Kidney (tissue), 14 donors: Measurements from ENCODE around the gene LYZL1. TPM values are rescaled to one million over a fixed set of nuclear protein-coding genes. Genes with fewer than 3 reads are reported as not detected.

Experiments used
- DNase-seq, 5 donors: peaks; one replicate each; pipeline ENCODE4 v3.0.0-alpha.2; 2013 to 2020
- FAIRE-seq: peaks from 2 replicates; lab custom pipeline; 2012; peaks lifted over from hg19 to GRCh38; lab: Jason Lieb, UNC
- H3K27ac ChIP-seq, 2 donors: one replicate each; pipeline ENCODE4 v1.7.0; 2013; ENCODE audit warnings: low read depth in 2 of 2, low read length in 2 of 2, inconsistent platforms in 1 of 2
- H3K27me3 ChIP-seq: one replicate; pipeline ENCODE4 v1.7.1; 2013; ENCODE audit warnings: low read length, inconsistent platforms; ENCODE audit not compliant: control insufficient read depth, insufficient read depth
- H3K36me3 ChIP-seq, 3 donors: one replicate each; pipeline versions ENCODE4 v1.7.0 to v1.7.1; 2013; ENCODE audit warnings: low read length in 3 of 3, control low read depth in 1 of 3, inconsistent platforms in 1 of 3; ENCODE audit not compliant: insufficient read depth in 3 of 3, control insufficient read depth in 2 of 3
- H3K4me1 ChIP-seq, 3 donors: one replicate each; pipeline versions ENCODE4 v1.7.0 to v1.7.1; 2013; ENCODE audit warnings: low read length in 3 of 3, inconsistent platforms in 1 of 3, low read depth in 1 of 3; ENCODE audit not compliant: control insufficient read depth in 2 of 3, insufficient read depth in 2 of 3
- H3K4me3 ChIP-seq, 3 donors: one replicate each; pipeline versions ENCODE4 v1.7.0 to v1.8.1; 2013; ENCODE audit warnings: low read length in 3 of 3, control low read depth in 1 of 3, inconsistent platforms in 1 of 3
- H3K9ac ChIP-seq, 3 donors: one replicate each; pipeline versions ENCODE4 v1.7.0 to v1.7.1; 2013; ENCODE audit warnings: low read length in 3 of 3, control low read depth in 1 of 3, inconsistent platforms in 1 of 3
- H3K9me3 ChIP-seq, 3 donors: one replicate each; pipeline versions ENCODE4 v1.7.0 to v1.7.1; 2013; ENCODE audit warnings: low read length in 3 of 3, control low read depth in 1 of 3, inconsistent platforms in 1 of 3; ENCODE audit not compliant: control insufficient read depth in 2 of 3, insufficient read depth in 1 of 3
- intact Hi-C: fragments of 100-400 bp; cut with DNase I; formaldehyde crosslinking; loops from one replicate; pipeline ENCODE4 v1.11.1; 2022
- polyA plus RNA-seq: library from polyadenylated mRNA; stranded (reverse); fragments of 350-450 nt; fragmentation: Illumina TruSeq; extraction: RNeasy Lipid Tissue Mini Kit (QIAGEN cat#74804); gene quantifications from one replicate; pipeline ENCODE4 v1.2.3, GENCODE V29; 2014; ENCODE audit warnings: low read depth, low replicate concordance; ENCODE audit not compliant: insufficient read depth
- total RNA-seq: library from RNA; stranded (reverse); fragmentation: NEBNext Ultra II Directional; extraction: Animal tissue kit (Norgen Biotek cat#: 25700); gene quantifications from one replicate; pipeline ENCODE4 v1.2.1, GENCODE V29; 2021
- TF ChIP-seq, protein P1 (sequence below): IDR thresholded peaks from 3 replicates; pipeline ENCODE4 v1.5.1; 2012; ENCODE audit warnings: mild to moderate bottlenecking, moderate library complexity, borderline replicate concordance; ENCODE audit not compliant: insufficient read depth; ENCODE audit errors: extremely low read depth
- donor health status: control.
- donor health status: control.
- donor health status: control.
- donor health status: control.
- donor health status: control.
- donor health status: DM: yes; HTN: yes; CAD: no.
- donor health status: Normal renal cell carcinoma (clear cell type).

The LYZL1 gene
- total and polyA plus RNA-seq, 2 donors from 2014 or later = not detected

GRCh38 chr10:29343607-29344038, 54.8 kb downstream of the LYZL1 start:
- intact Hi-C loops = no loop called here
- H3K9me3 ChIP-seq = no peaks in the 10 kb centered on the region
- H3K27me3 ChIP-seq = no peaks in the 10 kb centered on the region
- no peak for FAIRE-seq
- H3K4me3 ChIP-seq = no peak overlapping the region
- peaks cover 0 to 3% (median 0%) of the 10 kb centered on the region in 3 donors for H3K4me1 ChIP-seq
- DNase-seq = no peak
- TF ChIP-seq, protein P1, sequence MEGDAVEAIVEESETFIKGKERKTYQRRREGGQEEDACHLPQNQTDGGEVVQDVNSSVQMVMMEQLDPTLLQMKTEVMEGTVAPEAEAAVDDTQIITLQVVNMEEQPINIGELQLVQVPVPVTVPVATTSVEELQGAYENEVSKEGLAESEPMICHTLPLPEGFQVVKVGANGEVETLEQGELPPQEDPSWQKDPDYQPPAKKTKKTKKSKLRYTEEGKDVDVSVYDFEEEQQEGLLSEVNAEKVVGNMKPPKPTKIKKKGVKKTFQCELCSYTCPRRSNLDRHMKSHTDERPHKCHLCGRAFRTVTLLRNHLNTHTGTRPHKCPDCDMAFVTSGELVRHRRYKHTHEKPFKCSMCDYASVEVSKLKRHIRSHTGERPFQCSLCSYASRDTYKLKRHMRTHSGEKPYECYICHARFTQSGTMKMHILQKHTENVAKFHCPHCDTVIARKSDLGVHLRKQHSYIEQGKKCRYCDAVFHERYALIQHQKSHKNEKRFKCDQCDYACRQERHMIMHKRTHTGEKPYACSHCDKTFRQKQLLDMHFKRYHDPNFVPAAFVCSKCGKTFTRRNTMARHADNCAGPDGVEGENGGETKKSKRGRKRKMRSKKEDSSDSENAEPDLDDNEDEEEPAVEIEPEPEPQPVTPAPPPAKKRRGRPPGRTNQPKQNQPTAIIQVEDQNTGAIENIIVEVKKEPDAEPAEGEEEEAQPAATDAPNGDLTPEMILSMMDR = no peak
- no peak overlapping the region for H3K27ac ChIP-seq
- H3K36me3 ChIP-seq = no peaks in the 10 kb centered on the region
- H3K9ac ChIP-seq = no peak overlapping the region

GRCh38 chr10:29344073-29344820, 55.4 kb downstream of the LYZL1 start:
- H3K9ac ChIP-seq = no peak overlapping the region
- H3K9me3 ChIP-seq = no peaks in the 10 kb centered on the region
- no peak overlapping the region for H3K4me3 ChIP-seq
- FAIRE-seq = no peak
- DNase-seq = peak in 1 of 5 donors; percentile 32
- no peaks in the 10 kb centered on the region for H3K36me3 ChIP-seq
- peaks cover 0 to 3% (median 0%) of the 10 kb centered on the region in 3 donors for H3K4me1 ChIP-seq
- H3K27ac ChIP-seq = no peak overlapping the region
- intact Hi-C loops = no loop called here
- TF ChIP-seq, protein P1 = no peak
- no peaks in the 10 kb centered on the region for H3K27me3 ChIP-seq

GRCh38 chr10:29345144-29345909, 56.5 kb downstream of the LYZL1 start:
- Histone ChIP-seq H3K36me3 (no peaks in the 10 kb centered on the region), H3K27ac (no peak overlapping the region), H3K4me3 (no peak overlapping the region), H3K9me3 (no peaks in the 10 kb centered on the region), H3K27me3 (no peaks in the 10 kb centered on the region), H3K9ac (no peak overlapping the region), H3K4me1 (peaks cover 0 to 3% (median 0%) of the 10 kb centered on the region in 3 donors)
- DNase-seq (no peak), FAIRE-seq (no peak)
- intact Hi-C loops = no loop called here
- TF ChIP-seq, protein P1 = no peak
